Tibial nerve (tissue), 4 donors: Measurements from ENCODE around the gene PRKAR1B. TPM values are rescaled to one million over a fixed set of nuclear protein-coding genes. Genes with fewer than 3 reads are reported as not detected.

ENCODE experiments used
- DNase-seq, 2 donors: peaks; one replicate each; pipeline ENCODE4 v3.0.0-alpha.2; 2019; ENCODE audit warnings: low spot score in 2 of 2
- H3K27ac ChIP-seq, 4 donors: fragments of 200-600 bp; sonication (generic) in 3 of 4; one replicate each; pipeline ENCODE4 v1.5.1; 2017 to 2019; ENCODE audit warnings: mild to moderate bottlenecking in 1 of 4
- H3K27me3 ChIP-seq, 2 donors: fragments of 200-600 bp; sonication (generic) in 1 of 2; one replicate each; pipeline versions ENCODE4 v1.5.1 to v1.6.0; 2017 to 2019
- H3K36me3 ChIP-seq, 3 donors: fragments of 200-600 bp; sonication (generic); one replicate each; pipeline ENCODE4 v1.5.1; 2018 to 2019
- H3K4me1 ChIP-seq, 4 donors: fragments of 200-600 bp; sonication (generic) in 3 of 4; one replicate each; pipeline ENCODE4 v1.5.1; 2017 to 2019
- H3K4me3 ChIP-seq, 4 donors: fragments of 200-600 bp; sonication (generic) in 3 of 4; one replicate each; pipeline ENCODE4 v1.5.1; 2017 to 2019; ENCODE audit warnings: mild to moderate bottlenecking in 1 of 4, moderate library complexity in 1 of 4
- H3K9me3 ChIP-seq, 4 donors: fragments of 200-600 bp; sonication (generic) in 3 of 4; one replicate each; pipeline ENCODE4 v1.5.1; 2017 to 2019
- CTCF ChIP-seq, 5 experiments: fragments of 200-600 bp in 3 of 5; fragments of 450-650 bp in 2 of 5; sonication (generic) in 3 of 5; IDR thresholded peaks; one replicate each; pipeline ENCODE4 v1.5.1; 2016 to 2019; ENCODE audit warnings: antibody characterized with exemption in 5 of 5, mild to moderate bottlenecking in 3 of 5, moderate library complexity in 2 of 5
- EP300 ChIP-seq, 2 donors: sonication (generic); formaldehyde crosslinking; IDR thresholded peaks; one replicate each; pipeline ENCODE4 v1.6.1; 2017; ENCODE audit warnings: antibody characterized with exemption in 2 of 2, mild to moderate bottlenecking in 1 of 2
- POLR2A ChIP-seq, 2 donors: fragments of 450-650 bp; IDR thresholded peaks; one replicate each; pipeline ENCODE4 v1.6.1; 2017; ENCODE audit warnings: antibody characterized with exemption in 2 of 2, mild to moderate bottlenecking in 2 of 2, moderate library complexity in 2 of 2
- WGBS, 2 donors: methylation state at CpG; one replicate each; pipeline ENCODE4 v1.1.5; 2018; 5-methylcytosine and 5-hydroxymethylcytosine counted together
- total RNA-seq, 4 donors: library from RNA; depleted of rRNA; stranded (reverse); fragments of >200 nt; gene quantifications; one replicate each; pipeline ENCODE4 v1.1.0, GENCODE V29; 2016

Gene PRKAR1B
- total RNA-seq, 4 donors from 2014 or later = 2.7 to 12.3 (median 4.8) TPM

GRCh38 chr7:506391-506831, 220.7 kb downstream of the PRKAR1B start:
- Histone ChIP-seq H3K27me3 (no peaks in the 10 kb centered on the region), H3K36me3 (peaks cover 0 to 56% (median 0%) of the 10 kb centered on the region in 3 donors), H3K4me3 (no peak overlapping the region), H3K27ac (no peak overlapping the region), H3K4me1 (peaks cover 0 to 21% (median 18%) of the 10 kb centered on the region in 4 donors), H3K9me3 (no peaks in the 10 kb centered on the region)
- DNase-seq = no peak
- WGBS, 2 donors = 91% methylated on average over 11 of the region's 11 CpGs
- no peak for TF ChIP-seq EP300 (IDR thresholded peaks at IDR 0.05)
- no peak for TF ChIP-seq CTCF (IDR thresholded peaks at IDR 0.05)
- no peak for TF ChIP-seq POLR2A (IDR thresholded peaks at IDR 0.05)

GRCh38 chr7:505171-505570, 221.9 kb downstream of the PRKAR1B start:
- DNase-seq = no peak
- WGBS, 2 donors = 88 to 90% methylated on average over 16 of the region's 16 CpGs
- Histone ChIP-seq H3K4me3 (no peak overlapping the region), H3K4me1 (peaks cover 0 to 21% (median 18%) of the 10 kb centered on the region in 4 donors), H3K27ac (peak overlapping the region in 3 of 4 donors; percentile 65 to 75 (median 66)), H3K27me3 (no peaks in the 10 kb centered on the region), H3K36me3 (peaks cover 0 to 63% (median 0%) of the 10 kb centered on the region in 3 donors), H3K9me3 (no peaks in the 10 kb centered on the region)
- TF ChIP-seq EP300 (IDR thresholded peaks at IDR 0.05) (no peak), POLR2A (IDR thresholded peaks at IDR 0.05) (no peak), CTCF (IDR thresholded peaks at IDR 0.05) (no peak)

GRCh38 chr7:504221-505111, 222.6 kb downstream of the PRKAR1B start:
- H3K27me3 ChIP-seq = no peaks in the 10 kb centered on the region
- no peaks in the 10 kb centered on the region for H3K9me3 ChIP-seq
- TF ChIP-seq POLR2A (IDR thresholded peaks at IDR 0.05) (no peak), CTCF (IDR thresholded peaks at IDR 0.05) (no peak), EP300 (IDR thresholded peaks at IDR 0.05) (no peak)
- H3K36me3 ChIP-seq = peaks cover 0 to 63% (median 0%) of the 10 kb centered on the region in 3 donors
- H3K4me1 ChIP-seq = peaks cover 0 to 21% (median 18%) of the 10 kb centered on the region in 4 donors
- WGBS, 2 donors = 77 to 84% methylated on average over 21 to 31 of the region's 34 CpGs
- H3K27ac ChIP-seq = peak overlapping the region; percentile 13 to 75 (median 66)
- no peak for DNase-seq
- H3K4me3 ChIP-seq = no peak overlapping the region

- H3K4me1 ChIP-seq = peaks cover 0 to 20% (median 17%) of the 10 kb centered on the region in 4 donors
- DNase-seq = no peak
- peak overlapping the region; percentile 13 to 75 (median 66) for H3K27ac ChIP-seq
- 41 to 43% methylated on average over 20 of the region's 20 CpGs for WGBS, 2 donors
- TF ChIP-seq CTCF (IDR thresholded peaks at IDR 0.05) (no peak), EP300 (IDR thresholded peaks at IDR 0.05) (peak in 1 of 2 donors; percentile 15)
- H3K36me3 ChIP-seq = peaks cover 0 to 63% (median 0%) of the 10 kb centered on the region in 3 donors
- H3K27me3 ChIP-seq = no peaks in the 10 kb centered on the region
- peaks cover 0 to 2% (median 0%) of the 10 kb centered on the region in 4 donors for H3K9me3 ChIP-seq
- no peak overlapping the region for H3K4me3 ChIP-seq
Observed at GRCh38 chr7:503575-504111, 223.4 kb downstream of the PRKAR1B start.

GRCh38 chr7:502296-502695, 224.8 kb downstream of the PRKAR1B start:
- H3K4me1 ChIP-seq = peaks cover 0 to 24% (median 18%) of the 10 kb centered on the region in 4 donors
- 89 to 92% methylated on average over 11 to 13 of the region's 13 CpGs for WGBS, 2 donors
- TF ChIP-seq POLR2A (IDR thresholded peaks at IDR 0.05) = no peak
- no peak for TF ChIP-seq CTCF (IDR thresholded peaks at IDR 0.05)
- TF ChIP-seq EP300 (IDR thresholded peaks at IDR 0.05) = no peak
- no peak overlapping the region for H3K4me3 ChIP-seq
- peaks cover 0 to 59% (median 0%) of the 10 kb centered on the region in 3 donors for H3K36me3 ChIP-seq
- peaks cover 0 to 2% (median 0%) of the 10 kb centered on the region in 4 donors for H3K9me3 ChIP-seq
- H3K27ac ChIP-seq = peak overlapping the region in 1 of 4 donors; percentile 12
- H3K27me3 ChIP-seq = no peaks in the 10 kb centered on the region
- DNase-seq = no peak
